Activated CD8-positive, alpha-beta memory T cell treated with anti-CD3 and anti-CD28 coated beads, Interleukin-2, amount 50 U/mL, for 4 hours (primary cell): ENCODE results near the gene CLDN25.

ENCODE experiments used
- DNase-seq: peaks from one replicate; pipeline ENCODE4 v3.0.0-alpha.2; 2020

CLDN25 gene

DNA sequence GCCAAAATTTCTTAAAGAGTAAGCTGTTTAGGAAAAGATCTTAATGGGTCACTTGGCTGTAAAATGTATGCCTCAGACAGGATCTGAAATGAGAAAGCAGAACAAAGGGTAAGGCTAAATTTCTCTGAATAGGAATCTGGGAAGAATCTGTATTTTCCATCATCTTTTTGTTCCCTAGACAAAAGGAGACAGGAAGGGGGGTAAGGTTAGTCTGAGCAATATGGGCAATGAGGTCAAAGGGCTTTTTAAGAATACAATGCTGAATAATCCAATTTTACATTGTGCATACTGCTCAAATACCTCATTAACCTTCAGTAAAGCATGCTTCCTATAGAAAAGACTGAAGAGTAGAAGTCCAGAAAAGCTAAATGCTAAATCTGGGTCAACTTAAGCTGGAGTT is 34.6 kb downstream of the CLDN25 start:
- no peak for DNase-seq

DNA sequence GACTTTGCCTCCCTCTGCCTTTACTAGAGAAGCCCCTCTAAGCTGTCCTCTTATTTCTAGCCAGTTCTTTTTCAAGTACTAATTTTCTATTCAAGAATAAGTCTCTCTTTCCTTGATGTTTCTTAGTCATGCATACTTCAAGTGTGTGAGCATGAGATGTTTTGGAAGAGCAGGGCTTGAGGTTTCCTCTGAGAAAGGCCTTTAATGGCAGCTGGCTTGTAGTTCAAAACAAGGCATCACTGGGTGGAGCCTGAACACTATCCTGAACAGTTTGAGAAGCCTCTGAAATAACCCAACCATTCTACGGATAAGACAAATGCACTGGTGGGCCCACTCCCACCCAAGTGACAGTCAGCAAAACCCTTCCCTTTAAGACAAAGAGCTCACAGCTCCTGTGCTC is 37.6 kb downstream of the CLDN25 start:
- no peak for DNase-seq

DNA sequence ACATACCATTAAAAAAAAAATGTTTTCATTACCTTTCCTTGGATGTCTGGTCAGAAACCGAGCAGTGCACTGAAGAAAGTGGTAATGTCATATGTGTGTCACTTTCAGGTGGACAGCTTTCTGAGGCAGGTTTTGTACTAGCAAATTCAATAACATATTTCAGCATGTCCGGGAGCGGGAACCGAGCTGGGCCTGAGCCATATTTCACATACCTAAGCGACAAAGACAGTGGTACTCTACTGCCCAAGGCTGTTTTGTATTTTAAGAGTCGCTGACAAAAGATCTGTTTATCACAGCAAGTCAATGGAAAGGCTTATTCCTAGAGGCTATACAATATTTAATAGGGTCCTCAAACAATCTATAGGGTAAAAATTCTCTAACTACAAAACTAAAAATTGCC is 38.0 kb downstream of the CLDN25 start:
- DNase-seq = no peak

DNA sequence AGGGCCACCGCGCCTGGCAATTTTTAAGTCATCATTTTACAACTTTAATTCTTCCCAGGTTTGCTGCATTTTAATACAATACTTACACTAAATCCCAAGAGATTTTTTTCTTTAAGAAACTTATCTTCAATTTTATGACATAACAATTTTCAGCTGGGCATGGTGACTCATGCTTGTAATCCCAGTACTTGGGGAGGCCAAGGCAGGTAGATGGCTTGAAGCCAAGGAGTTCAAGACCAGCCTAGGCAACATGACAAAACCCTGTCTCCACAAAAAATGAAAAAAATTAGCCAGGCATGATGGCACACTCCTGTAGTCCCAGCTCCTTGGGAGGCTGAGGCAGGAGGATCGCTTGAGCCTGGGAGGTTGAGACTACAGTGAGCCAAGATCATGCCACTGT is 38.8 kb downstream of the CLDN25 start:
- no peak for DNase-seq

DNA sequence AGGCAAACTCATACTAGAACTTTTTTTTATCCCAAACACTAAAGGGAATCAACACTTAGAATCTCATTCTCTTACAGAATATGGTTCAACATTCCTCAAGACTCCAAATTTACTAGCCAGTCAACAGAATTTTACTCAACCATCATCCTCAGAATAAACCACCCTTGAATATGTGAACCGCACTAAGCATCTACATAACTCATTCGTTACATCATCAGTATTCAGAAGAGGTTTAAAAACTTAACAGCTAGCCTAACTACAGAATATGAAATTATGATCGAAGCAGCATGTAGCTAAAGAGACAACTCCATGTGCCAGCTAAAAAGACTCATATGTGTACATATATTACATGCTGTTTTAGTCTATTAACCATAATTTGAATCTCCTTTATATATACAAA is 47.9 kb downstream of the CLDN25 start:
- DNase-seq = no peak

DNA sequence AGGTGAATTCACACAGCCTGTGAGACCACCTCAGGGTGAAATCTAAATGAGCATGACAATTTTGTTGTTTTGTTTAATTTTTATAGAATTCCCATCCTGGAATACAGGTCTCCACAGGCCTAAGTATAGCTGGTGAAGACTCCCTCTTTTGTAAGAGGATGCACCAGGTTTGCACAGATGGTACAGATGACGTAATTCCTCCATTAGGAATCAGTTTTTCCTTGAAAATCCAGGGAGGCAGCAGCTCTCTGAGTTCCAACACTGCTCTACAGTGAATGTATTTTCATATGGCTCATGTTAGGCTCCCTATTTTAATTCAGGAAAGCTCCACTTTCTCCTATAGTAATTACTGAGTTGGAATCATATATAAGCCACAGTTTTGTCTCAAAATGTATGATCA is 48.6 kb downstream of the CLDN25 start:
- no peak for DNase-seq

DNA sequence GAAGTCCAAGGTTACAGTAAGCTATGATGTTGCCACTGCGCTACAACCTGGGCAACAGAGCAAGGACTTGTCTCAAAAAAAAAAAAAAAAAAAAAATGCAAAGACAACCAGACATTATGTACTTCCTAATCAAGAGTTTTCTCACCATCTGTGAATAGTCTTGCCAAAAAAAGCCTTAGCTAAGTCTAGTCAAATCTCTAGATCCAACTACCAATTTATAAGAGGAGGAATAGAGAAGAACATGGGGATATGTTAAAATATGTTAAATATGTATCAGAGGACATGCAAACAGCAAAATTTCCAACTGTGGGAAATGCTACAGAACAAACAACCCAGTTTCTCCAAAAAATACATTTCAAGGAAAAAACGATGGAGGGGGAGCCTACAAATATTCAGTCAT is 50.2 kb downstream of the CLDN25 start:
- no peak for DNase-seq
